Neural cell (in vitro differentiated cells): ENCODE measurements around the gene SLC34A3. TPM values are rescaled to one million over a fixed set of nuclear protein-coding genes. Genes with fewer than 3 reads are reported as not detected.

Experiments
- H2AFZ ChIP-seq: fragments of 200-600, 300-800 bp; sonication (generic), shearing (Covaris generic); 2 replicates; pipeline ENCODE4 v1.6.0; 2014; ENCODE audit warnings: low read depth, mild to moderate bottlenecking, antibody characterized with exemption, low read length, moderate library complexity
- H3F3A ChIP-seq: fragments of 200-600 bp; shearing (Covaris generic); 2 replicates; pipeline ENCODE4 v1.6.1; 2016; ENCODE audit warnings: mild to moderate bottlenecking, moderate library complexity, mixed read lengths, antibody characterized with exemption, low read length; ENCODE audit not compliant: insufficient read depth, poor library complexity, severe bottlenecking
- H3K27ac ChIP-seq: fragments of 200-600, 300-800 bp; sonication (generic), shearing (Covaris generic); 2 replicates; pipeline ENCODE4 v1.5.1; 2014; ENCODE audit warnings: mild to moderate bottlenecking, low read length, moderate library complexity
- H3K27me3 ChIP-seq: fragments of 300-800, 200-600 bp; sonication (generic), shearing (Covaris generic); 2 replicates; pipeline ENCODE4 v1.6.0; 2014; ENCODE audit warnings: mild to moderate bottlenecking, low read depth, low read length, moderate library complexity; ENCODE audit not compliant: insufficient read depth
- H3K36me3 ChIP-seq: fragments of 300-800, 200-600 bp; sonication (generic), shearing (Covaris generic); 2 replicates; pipeline ENCODE4 v1.5.1; 2014; ENCODE audit warnings: mild to moderate bottlenecking, antibody characterized with exemption, low read length, moderate library complexity; ENCODE audit not compliant: insufficient read depth
- H3K4me2 ChIP-seq: fragments of 300-800, 200-600 bp; sonication (generic), shearing (Covaris generic); 2 replicates; pipeline ENCODE4 v1.6.0; 2014; ENCODE audit warnings: mild to moderate bottlenecking, low read length
- H3K4me3 ChIP-seq: fragments of 300-800, 200-600 bp; sonication (generic), shearing (Covaris generic); 2 replicates; pipeline ENCODE4 v1.5.1; 2014; ENCODE audit warnings: mild to moderate bottlenecking, low read length, moderate library complexity
- H3K79me2 ChIP-seq: fragments of 200-600 bp; shearing (Covaris generic); replicated peaks from 2 replicates; pipeline ENCODE4 v1.6.0; 2014; ENCODE audit warnings: mild to moderate bottlenecking, low read length, moderate library complexity; ENCODE audit not compliant: insufficient read depth
- H3K9ac ChIP-seq: fragments of 300-800, 200-600 bp; sonication (generic), shearing (Covaris generic); 2 replicates; pipeline ENCODE4 v1.6.1; 2016; ENCODE audit warnings: mild to moderate bottlenecking, low read length, mixed read lengths
- H3K9me2 ChIP-seq: fragments of 200-600 bp; shearing (Covaris generic); 2 replicates; pipeline ENCODE4 v1.6.1; 2016; ENCODE audit warnings: mild to moderate bottlenecking, low read length, mixed read lengths; ENCODE audit not compliant: insufficient read depth
- H3K9me3 ChIP-seq: fragments of 200-600, 300-800 bp; sonication (generic), shearing (Covaris generic); 2 replicates; pipeline ENCODE4 v1.6.1; 2016; ENCODE audit warnings: mild to moderate bottlenecking, mixed run types, low read length, moderate library complexity, mixed read lengths
- H4K20me1 ChIP-seq: fragments of 200-600 bp; shearing (Covaris generic); 2 replicates; pipeline ENCODE4 v1.6.1; 2016; ENCODE audit warnings: mild to moderate bottlenecking, mixed run types; ENCODE audit not compliant: insufficient read depth
- CTCF ChIP-seq: fragments of 450-650 bp; IDR thresholded peaks from 2 replicates; pipeline ENCODE4 v1.5.1; 2014; ENCODE audit warnings: antibody characterized with exemption, mild to moderate bottlenecking, moderate library complexity; ENCODE audit not compliant: poor library complexity, severe bottlenecking
- EP300 ChIP-seq: fragments of 450-650 bp; conservative IDR thresholded peaks from 2 replicates; pipeline ENCODE4 v1.6.1; 2014; ENCODE audit warnings: antibody characterized with exemption, mild to moderate bottlenecking, moderate library complexity; ENCODE audit not compliant: poor library complexity, severe bottlenecking
- EZH2 ChIP-seq: fragments of 200-600, 300-800 bp; shearing (Covaris generic), sonication (generic); IDR thresholded peaks from 2 replicates; pipeline ENCODE4 v1.6.1; 2014; ENCODE audit warnings: antibody characterized with exemption, low read length, borderline replicate concordance, mild to moderate bottlenecking; ENCODE audit not compliant: insufficient read depth, poor library complexity, severe bottlenecking
- MXI1 ChIP-seq: fragments of 450-650 bp; conservative IDR thresholded peaks from 2 replicates; pipeline ENCODE4 v1.6.1; 2014; ENCODE audit warnings: antibody characterized with exemption, mild to moderate bottlenecking; ENCODE audit not compliant: poor library complexity, severe bottlenecking
- POLR2AphosphoS5 ChIP-seq: IDR thresholded peaks from 2 replicates; pipeline ENCODE4 v1.6.1; 2012
- RAD21 ChIP-seq: fragments of 450-650 bp; conservative IDR thresholded peaks from 2 replicates; pipeline ENCODE4 v1.6.1; 2014; ENCODE audit warnings: antibody characterized with exemption, mild to moderate bottlenecking, moderate library complexity
- REST ChIP-seq: IDR thresholded peaks from 2 replicates; pipeline ENCODE4 v1.6.1; 2012; ENCODE audit warnings: borderline replicate concordance
- SMC3 ChIP-seq: fragments of 450-650 bp; conservative IDR thresholded peaks from 2 replicates; pipeline ENCODE4 v1.6.1; 2014; ENCODE audit warnings: antibody characterized with exemption, mild to moderate bottlenecking, moderate library complexity; ENCODE audit not compliant: poor library complexity
- TAF1 ChIP-seq: IDR thresholded peaks from 2 replicates; pipeline ENCODE4 v1.6.1; 2012; ENCODE audit warnings: low read depth
- polyA plus RNA-seq: library from polyadenylated mRNA; depleted of rRNA; stranded (reverse); fragments of >200 nt; gene quantifications from 2 replicates; pipeline ENCODE4 v1.2.3, GENCODE V29; 2014

The SLC34A3 gene
- polyA plus RNA-seq, 1 donor from 2014 or later: 0.27 TPM

GRCh38 chr9:137253717-137254623 is 23.3 kb downstream of the SLC34A3 start:
- H3K9me2 ChIP-seq: no peaks in the 10 kb centered on the region
- H4K20me1 ChIP-seq: no peaks in the 10 kb centered on the region
- H3F3A ChIP-seq: no peaks in the 10 kb centered on the region
- no peaks in the 10 kb centered on the region for H3K36me3 ChIP-seq
- no peaks in the 10 kb centered on the region for H3K9me3 ChIP-seq
- H3K27ac ChIP-seq: no peak overlapping the region
- peak overlapping the region; percentile 94 for H3K4me3 ChIP-seq
- no peak overlapping the region for H2AFZ ChIP-seq
- H3K79me2 ChIP-seq: peaks cover 10% of the 10 kb centered on the region
- H3K4me2 ChIP-seq: peak overlapping the region; percentile 48
- TF ChIP-seq EZH2: no peak
- no peak for TF ChIP-seq SMC3
- TF ChIP-seq RAD21: no peak
- no peak for TF ChIP-seq REST
- no peak for TF ChIP-seq POLR2AphosphoS5
- no peak for TF ChIP-seq MXI1
- TF ChIP-seq EP300: no peak
- TF ChIP-seq CTCF: no peak
- no peak for TF ChIP-seq TAF1
- no peaks in the 10 kb centered on the region for H3K27me3 ChIP-seq
- peak overlapping the region; percentile 88 for H3K9ac ChIP-seq

GRCh38 chr9:137254624-137255447 is 24.1 kb downstream of the SLC34A3 start, which contains the start of gene NELFB:
NELFB (plus strand) TSS chr9:137255327.
- Histone ChIP-seq H2AFZ (peak within 1 kb of the TSS; percentile 56), H3K4me3 (peak within 1 kb of the TSS; percentile 96), H3K36me3 (no peaks in the 10 kb centered on the region), H3K9me2 (no peaks in the 10 kb centered on the region), H3K27me3 (no peaks in the 10 kb centered on the region), H3K79me2 (peaks cover 10% of the 10 kb centered on the region), H3K4me2 (peak within 1 kb of the TSS; percentile 90), H3K9ac (peak within 1 kb of the TSS; percentile 88), H3F3A (no peaks in the 10 kb centered on the region), H3K9me3 (no peaks in the 10 kb centered on the region), H4K20me1 (no peaks in the 10 kb centered on the region), H3K27ac (peak within 1 kb of the TSS; percentile 70)
- TF ChIP-seq MXI1 (peak; percentile 82), CTCF (no peak), REST (peak; percentile 19), TAF1 (no peak), EZH2 (no peak), EP300 (peak; percentile 47), SMC3 (peak; percentile 14), POLR2AphosphoS5 (peak; percentile 86), RAD21 (peak; percentile 5)
